ENCODE results near the gene SYTL4.
"Not testable (repeated sequence)": the region's sequence is repeated elsewhere in the genome, so short reads cannot be mapped to it uniquely, and the experiment has no call there.

- not testable (repeated sequence) for TF ChIP-seq ZNF155 (tag by site-specific recombination; IDR thresholded peaks at IDR 0.05); CTCF (tag by site-specific recombination; IDR thresholded peaks at IDR 0.05); ZNF132 (tag by site-specific recombination; IDR thresholded peaks at IDR 0.05; ENCODE audit: borderline replicate concordance); ZBTB11 (tag by site-specific recombination; conservative IDR thresholded peaks at IDR 0.05; ENCODE audit: low read depth)
Observed at GRCh38 chrX:100769439-100769838, 37.5 kb upstream of the SYTL4 start.

All from HEK293 (cell line).